ENCODE data around the gene HGFAC.

DNA sequence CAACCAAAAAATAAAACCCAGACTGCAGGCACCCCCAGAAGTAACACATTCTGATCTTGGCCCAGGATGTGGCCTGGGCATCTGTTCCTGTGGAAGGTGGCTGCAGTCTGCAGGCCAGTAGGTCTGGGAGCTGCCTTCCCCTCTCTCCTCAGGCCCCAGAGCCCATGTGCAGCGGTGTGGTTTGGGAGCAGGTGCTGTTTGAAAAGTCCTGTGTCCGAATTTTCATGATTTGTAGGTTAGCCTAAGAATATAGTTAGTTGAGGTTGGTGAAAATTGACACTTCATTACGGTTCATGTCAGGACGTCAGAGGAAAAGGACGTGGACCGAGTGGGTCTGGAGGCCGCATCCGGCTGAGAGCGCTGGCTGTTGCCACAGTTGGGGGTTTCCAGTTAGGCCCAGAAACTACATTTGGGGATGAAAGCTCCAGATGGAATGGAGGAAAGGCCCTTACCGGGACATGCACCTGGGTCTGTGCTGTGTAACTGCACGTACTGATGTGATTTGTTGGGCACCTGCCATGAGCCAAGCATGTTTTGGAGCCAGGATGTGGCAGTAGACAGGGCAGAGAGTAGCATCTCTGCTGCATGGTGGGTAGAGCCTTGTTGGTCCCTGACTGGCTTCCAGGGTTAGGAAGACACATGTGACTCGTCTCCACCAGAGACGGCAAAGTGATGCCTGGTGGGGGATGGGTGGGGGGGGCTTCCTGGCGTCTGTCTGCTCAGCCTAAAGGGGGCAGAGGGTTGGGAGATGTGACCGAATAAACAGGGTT, 21.7 kb upstream of the HGFAC start:
- TF ChIP-seq, protein P1, sequence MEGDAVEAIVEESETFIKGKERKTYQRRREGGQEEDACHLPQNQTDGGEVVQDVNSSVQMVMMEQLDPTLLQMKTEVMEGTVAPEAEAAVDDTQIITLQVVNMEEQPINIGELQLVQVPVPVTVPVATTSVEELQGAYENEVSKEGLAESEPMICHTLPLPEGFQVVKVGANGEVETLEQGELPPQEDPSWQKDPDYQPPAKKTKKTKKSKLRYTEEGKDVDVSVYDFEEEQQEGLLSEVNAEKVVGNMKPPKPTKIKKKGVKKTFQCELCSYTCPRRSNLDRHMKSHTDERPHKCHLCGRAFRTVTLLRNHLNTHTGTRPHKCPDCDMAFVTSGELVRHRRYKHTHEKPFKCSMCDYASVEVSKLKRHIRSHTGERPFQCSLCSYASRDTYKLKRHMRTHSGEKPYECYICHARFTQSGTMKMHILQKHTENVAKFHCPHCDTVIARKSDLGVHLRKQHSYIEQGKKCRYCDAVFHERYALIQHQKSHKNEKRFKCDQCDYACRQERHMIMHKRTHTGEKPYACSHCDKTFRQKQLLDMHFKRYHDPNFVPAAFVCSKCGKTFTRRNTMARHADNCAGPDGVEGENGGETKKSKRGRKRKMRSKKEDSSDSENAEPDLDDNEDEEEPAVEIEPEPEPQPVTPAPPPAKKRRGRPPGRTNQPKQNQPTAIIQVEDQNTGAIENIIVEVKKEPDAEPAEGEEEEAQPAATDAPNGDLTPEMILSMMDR (IDR thresholded peaks at IDR 0.05): no peak
- no peak for TF ChIP-seq POLR2A (IDR thresholded peaks at IDR 0.05)
